HG03108 (cell line): Measurements from ENCODE around the gene COL9A2.

ENCODE experiments used
- ATAC-seq: cut with Tn5 transposase; IDR thresholded peaks from one replicate; pipeline ENCODE4 v1.9.1; 2021; ENCODE audit warnings: moderate library complexity; ENCODE audit not compliant: unreplicated experiment

Gene COL9A2

DNA sequence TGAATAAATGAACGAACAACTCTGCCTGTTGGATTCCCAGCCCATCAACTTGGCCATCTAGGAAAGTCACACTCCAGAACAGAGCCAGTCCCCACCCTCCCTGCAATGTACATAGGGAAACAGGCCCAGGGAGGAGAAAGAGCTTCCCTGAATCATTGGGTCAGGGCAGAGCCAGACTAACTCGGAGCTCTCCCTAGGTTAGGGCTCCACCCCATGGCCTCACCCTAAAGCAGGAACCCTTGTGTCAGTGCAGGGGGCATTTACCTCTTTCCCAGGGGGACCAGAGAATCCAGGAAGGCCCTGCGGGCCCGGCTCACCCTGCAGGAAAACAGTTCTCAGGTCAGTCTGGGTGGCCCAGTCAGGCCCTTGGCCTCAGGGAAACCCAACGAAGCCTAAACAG is 11.6 kb downstream of the COL9A2 start:
- ATAC-seq, result no peak

- ATAC-seq, result no peak
Observed at GRCh38 chr1:40303790-40304189, 13.3 kb downstream of the COL9A2 start.

GRCh38 chr1:40303051-40303771 is 13.9 kb downstream of the COL9A2 start:
- no peak for ATAC-seq

- no peak for ATAC-seq
Observed at GRCh38 chr1:40302475-40302874, 14.6 kb downstream of the COL9A2 start.

- no peak for ATAC-seq
Observed at GRCh38 chr1:40301541-40302299, 15.4 kb downstream of the COL9A2 start.

DNA sequence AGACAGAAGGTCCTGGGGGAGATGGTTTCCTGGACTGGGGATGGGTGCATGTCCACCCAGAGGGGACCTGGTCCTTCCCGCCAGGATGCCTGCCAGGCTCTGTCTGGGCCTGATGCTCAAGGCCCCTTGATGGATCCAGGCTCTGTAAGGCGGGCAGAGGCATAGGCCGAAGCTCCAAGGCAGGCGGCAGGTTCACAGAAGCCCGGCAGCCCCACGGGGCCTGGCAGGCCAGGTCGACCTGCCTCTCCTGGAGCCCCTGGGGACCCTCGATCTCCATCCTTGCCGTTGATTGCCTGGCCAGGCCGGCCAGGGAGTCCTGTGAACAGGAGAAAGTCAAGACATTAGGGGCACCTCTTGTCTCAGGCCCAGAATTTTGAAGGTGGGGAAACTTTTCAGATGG is 16.0 kb downstream of the COL9A2 start:
- ATAC-seq, result no peak

DNA sequence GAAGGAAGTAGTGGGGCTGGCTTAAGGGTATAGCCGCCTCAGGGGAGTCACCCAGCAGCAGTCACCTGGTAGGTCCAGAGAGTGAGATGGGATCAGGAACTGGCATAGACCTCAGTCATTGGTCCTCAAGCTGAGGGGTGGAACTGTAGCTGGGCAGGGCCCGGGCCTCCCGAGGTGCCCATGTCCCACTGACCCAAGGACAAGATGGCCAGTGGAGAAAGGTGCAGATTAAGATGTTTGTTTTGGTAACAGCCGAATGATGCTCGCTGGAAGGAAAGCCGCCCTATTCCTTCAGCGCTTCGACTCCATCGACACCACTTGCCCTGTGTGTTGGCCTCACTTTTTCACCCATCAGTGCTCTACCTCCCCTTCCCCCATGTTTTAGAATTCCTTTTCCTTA is 16.4 kb downstream of the COL9A2 start:
- no peak for ATAC-seq

DNA sequence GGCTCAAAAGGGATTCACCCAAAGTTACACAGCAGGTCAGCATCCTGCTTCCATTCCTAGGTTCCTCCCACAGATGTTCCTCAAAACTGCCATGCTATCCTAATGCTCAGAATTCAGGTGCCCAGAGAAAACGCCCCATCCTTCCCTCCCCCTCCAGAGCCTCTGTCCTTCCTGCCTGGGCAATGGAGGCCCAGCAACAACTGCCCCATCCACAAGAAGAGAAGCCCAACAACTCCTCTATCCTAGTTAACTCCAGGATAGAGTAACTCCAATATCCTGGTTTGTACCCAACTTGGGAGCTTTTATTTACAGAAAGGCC is 16.9 kb downstream of the COL9A2 start:
- no peak for ATAC-seq

- no peak for ATAC-seq
Observed at GRCh38 chr1:40299366-40300248, 17.5 kb downstream of the COL9A2 start.

DNA sequence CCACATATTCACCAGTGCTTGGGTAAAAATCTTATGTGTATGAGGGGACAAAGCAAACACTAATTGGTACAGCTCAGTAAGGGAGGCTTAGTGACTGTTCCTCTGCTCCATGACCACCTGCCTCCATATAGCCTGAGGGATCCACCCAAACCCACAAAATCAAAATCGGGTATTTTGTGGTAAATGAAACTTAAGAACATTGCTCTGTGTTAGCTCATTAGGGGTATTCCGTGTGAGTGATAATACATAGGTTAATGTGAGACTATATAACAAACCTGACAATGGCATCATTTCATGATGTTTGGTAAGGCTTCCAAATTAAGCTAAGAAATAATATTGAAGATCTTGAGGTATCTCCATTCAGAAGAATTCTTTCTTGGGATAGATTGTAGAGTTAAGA is 25.8 kb downstream of the COL9A2 start:
- ATAC-seq, result no peak

GRCh38 chr1:40281853-40282252 is 35.2 kb downstream of the COL9A2 start:
- no peak for ATAC-seq

DNA sequence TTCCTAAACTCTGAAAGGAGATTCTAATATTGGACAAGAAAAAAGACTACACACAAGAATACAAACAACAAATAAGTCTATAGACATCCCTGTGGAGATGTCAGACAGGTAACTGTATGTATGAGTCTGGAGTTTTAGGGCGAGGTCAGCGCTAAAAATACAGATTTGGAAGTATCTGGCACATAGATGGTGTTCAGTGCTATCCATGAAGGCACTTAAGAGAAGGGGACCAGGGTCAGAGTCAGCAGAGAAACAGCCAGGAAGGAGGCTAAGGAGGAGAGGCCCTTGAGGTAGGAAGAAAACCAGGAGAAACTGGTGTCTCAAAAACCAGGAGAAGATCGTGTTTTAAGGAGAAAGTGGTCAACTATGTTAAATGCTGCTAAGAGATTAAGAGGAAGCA is 41.0 kb downstream of the COL9A2 start:
- no peak for ATAC-seq

DNA sequence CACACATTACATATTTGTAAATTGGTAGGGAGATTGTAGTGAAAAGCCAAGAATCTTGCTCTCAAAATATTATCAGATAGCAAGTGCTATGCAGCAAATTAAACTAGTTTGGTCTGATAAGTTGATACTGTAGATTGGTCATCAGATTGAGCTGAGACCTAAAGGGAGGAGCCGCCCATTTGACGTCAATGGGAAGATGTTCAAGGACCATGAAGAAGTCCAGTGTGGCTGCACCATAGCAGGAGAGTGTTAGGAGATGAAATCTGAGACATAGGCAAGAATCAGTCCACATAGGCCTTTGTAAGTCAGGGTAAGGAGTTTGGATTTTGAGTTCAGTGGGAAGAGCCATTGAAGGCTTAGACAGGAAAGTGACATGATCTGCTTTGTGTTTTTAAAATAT is 42.8 kb downstream of the COL9A2 start:
- ATAC-seq, result no peak

GRCh38 chr1:40273547-40274166 is 43.4 kb downstream of the COL9A2 start:
- ATAC-seq, result no peak

DNA sequence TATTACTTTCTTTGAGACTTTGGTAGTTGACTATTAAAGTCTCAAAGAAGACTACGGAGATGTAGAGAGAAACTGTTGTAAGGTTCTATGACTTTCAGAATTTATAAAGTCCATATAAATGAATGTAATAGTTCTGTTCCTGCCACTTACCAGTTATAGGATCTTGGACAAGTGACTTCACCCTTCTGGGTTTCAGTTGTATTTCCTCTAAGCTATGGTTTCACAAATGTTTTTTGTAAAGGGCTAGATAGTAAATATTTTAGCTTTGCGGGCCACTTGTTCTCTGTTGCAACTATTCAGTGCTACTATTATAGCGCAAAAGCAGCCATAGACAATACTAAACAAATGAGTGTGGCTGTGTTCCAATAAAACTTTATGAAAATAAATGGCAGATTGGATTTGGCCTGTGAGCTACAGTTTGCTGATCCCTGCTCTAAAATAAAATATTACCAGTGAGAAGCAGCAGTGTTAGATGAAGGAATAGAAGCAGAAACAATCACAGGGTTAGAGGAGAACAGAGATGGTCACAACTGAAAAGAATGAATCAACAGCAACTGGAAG is 44.4 kb downstream of the COL9A2 start:
- no peak for ATAC-seq

DNA sequence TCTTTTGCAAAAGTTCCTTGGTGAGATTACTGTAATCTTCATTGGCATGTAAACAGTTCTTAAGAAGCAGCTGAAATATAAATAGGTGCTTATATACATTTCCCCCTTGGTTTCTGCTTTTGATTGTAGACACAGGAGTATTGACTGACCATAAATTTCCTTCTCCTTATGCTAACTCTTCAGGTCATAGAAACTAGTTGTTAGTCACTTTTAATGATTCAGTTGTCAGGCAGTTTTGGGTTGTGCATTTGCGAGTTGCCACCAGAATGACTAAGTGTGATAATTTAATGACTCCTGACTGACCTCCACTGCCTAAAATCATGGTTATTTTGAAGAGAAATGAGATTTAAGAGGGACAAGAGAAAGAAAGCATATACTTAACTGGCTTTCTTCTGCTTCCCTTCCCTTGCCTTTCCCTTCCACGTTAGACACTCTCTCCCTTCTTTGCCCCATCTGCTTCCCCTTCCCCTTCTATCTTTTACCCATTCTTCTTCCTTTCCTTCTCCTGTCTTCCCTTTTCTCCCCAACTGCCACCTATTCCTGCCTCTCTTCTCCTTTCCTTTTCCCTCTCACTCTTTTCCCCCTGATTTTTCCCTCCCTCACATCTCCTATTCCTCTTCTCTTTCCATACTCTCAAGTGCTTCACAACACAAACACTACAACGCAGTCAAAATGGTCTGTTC is 46.8 kb downstream of the COL9A2 start:
- no peak for ATAC-seq

GRCh38 chr1:40268211-40268610 is 48.9 kb downstream of the COL9A2 start:
- ATAC-seq, result no peak

GRCh38 chr1:40267767-40268187 is 49.3 kb downstream of the COL9A2 start:
- no peak for ATAC-seq

- ATAC-seq, result no peak
Observed at GRCh38 chr1:40266786-40267535, 50.1 kb downstream of the COL9A2 start.

DNA sequence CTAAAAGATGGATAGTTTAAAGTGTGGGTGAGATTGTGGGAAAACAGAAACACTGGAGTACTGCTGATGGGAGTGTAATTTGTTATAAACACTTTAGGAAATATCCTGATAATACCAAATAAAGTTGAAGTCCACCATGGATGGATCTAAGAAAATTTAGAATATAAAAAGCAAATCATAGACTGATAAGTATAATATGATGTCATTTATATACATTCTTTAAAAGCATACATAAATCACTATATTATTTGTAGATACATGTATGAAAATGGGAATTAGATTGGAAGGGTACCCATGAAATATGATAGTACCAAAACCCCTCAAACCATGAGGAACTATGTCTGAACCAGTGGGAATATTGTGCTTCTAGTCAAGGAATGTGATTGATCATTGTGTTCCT is 51.2 kb downstream of the COL9A2 start:
- ATAC-seq, result no peak
